DMS53 (cell line): Measurements from ENCODE around the gene MSANTD2.

Source experiments
- DNase-seq: peaks from one replicate; lab custom pipeline; 2025; lab: John Stamatoyannopoulos, UW

MSANTD2 gene

DNA sequence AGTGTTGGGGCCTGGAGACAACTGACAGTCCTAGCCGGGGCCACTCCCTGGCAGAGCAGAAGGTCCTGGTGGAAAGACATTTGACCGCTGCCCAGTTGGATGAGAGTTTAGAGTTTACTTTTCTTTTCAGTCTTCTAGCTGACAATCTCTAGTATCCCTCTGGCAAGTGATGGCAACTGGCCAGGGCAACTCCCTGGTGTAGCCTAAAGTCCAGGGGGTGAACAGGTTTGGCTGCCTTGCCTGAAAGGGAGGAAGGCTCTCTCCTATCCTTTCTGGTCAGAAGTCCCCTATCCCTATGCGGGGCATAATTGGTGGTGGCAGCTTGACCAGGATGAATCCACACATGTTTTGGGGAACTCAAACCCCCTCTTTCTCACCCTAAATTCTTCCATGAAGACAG lies 16.8 kb upstream of the MSANTD2 start:
- DNase-seq, result no peak

DNA sequence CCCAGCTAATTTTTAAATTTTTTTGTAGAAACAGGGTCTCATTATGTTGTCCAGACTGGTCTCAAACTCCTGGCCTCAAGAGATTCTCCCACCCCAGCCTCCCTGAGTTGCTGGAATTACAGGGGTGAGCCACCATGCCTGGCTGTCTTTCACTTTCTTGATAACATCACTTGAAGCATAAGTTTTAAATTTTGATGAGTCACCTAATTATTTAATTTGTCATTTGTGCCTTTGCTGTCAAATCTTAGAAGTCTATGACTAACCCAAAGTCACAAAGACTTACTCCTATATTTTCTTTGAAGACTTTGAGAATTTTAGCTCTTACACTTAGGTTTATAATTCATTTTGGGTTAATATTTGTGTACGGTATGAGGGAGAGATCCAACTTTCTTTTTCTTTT lies 14.5 kb upstream of the MSANTD2 start:
- DNase-seq, result no peak

DNA sequence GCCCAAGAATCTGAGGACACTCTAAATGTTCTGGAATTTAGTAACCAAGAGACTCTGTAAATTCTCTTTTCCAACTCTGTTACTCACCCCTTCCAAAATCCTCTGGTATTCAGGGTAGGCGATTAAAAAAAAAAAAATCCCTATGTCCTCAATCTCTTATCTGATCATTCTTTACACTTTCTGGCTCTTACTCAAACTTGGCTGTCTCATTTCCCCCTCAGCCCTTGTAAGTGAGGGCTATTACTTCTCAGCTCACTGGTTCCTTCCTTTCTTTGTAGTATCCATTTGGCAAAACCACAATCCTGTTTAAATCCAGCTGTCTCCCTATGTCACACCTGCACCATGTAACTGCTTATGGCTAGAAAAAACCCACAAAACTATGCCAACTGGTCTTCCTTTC lies 12.7 kb upstream of the MSANTD2 start:
- no peak for DNase-seq

DNA sequence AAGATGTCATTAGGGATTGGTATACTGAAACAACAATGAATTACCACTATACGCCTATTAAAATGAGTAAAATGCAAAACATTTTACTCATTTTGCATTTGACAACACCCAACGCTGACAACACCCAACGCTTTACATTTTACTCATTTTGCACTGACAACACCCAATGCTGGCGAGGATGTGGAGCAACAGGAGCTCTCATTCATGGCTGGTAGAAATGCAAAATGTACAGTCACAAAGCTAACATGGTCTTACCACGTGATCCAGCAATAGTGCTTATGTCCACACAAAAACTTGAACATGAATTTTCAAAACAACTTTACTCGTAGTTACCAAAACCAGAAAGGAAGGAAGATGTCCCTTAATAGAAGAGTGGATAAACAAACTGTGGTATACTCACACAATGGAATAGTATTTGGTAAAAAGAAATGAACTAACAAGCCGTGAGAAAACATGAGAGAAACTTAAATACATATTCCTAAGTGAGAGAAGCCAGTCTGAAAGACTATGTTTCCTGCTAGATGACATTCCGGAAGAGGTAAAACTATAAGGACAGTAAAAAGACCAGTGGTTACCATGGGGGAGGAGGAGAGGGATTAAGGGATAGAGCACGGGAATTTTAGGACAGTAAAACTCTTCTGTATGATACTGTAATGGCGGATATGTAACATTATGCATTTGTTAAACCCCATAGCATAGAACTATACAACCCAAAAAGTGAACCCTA lies 11.4 kb upstream of the MSANTD2 start:
- DNase-seq, result no peak

DNA sequence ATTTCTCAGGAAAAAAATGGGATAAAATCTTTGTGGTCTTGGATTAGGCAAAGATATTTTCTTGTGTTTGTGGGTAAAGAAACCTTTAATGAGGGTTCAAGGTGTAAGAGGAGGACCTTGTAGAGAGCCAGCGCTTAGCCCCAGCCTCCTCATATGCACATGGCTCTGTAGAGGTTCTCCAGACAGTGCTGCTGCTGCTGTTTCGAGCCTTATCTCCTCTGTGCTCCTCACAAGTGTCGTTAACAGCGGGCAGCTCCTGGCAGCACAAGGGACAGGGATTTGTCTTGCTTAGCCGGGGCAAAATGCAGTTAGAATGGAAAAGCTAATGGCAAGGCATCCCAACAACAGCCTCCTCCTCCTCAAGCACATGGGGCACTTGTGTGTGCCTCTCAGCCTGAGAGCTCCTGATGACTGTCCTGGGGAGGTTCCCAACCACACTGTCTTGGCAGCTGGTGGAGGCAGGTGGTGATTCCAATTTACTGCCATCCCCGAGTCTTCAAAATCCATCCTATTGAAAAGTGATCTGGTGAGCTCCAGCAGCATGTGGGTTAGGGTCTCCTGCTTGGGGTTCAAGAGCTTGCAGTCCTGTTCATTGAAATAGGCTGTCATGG lies 7.6 kb upstream of the MSANTD2 start:
- DNase-seq, result no peak

DNA sequence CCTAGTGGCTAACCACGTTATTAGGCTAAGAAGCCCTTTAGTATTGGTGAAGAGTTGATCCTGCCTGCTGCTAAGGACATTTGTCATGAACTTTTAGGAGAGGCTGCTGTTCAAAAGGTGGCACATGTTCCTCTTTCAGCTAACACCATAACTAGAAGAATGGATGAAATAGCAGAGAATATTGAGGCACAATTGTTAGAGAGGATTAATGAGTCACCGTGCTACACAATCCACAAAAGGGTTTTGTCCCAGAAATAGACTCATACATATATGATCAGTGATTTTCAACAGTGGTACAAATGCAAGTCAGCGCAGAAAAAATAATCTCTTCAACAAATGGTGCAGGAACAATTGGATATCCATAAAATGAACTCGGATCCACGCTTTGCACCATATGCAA lies 7.0 kb upstream of the MSANTD2 start:
- DNase-seq, result no peak

DNA sequence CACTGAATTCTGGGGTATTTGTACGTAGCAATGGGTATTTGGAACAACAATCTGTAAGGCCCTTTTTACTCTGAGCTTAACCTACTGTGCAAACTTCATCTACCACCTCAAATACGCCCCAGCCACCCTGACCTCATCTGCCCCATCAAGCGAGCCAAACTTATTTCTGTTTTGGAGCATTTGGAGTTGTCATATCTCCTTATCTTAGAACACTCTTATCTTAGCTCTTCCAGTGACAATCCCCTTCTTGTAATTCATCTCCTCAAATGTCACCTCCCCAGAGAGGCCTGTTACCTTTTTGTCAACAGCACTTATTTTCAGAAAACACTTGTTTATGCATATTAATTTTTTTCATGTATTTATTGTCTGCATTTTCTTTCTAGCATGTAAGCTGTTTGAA lies 4.7 kb upstream of the MSANTD2 start:
- no peak for DNase-seq

DNA sequence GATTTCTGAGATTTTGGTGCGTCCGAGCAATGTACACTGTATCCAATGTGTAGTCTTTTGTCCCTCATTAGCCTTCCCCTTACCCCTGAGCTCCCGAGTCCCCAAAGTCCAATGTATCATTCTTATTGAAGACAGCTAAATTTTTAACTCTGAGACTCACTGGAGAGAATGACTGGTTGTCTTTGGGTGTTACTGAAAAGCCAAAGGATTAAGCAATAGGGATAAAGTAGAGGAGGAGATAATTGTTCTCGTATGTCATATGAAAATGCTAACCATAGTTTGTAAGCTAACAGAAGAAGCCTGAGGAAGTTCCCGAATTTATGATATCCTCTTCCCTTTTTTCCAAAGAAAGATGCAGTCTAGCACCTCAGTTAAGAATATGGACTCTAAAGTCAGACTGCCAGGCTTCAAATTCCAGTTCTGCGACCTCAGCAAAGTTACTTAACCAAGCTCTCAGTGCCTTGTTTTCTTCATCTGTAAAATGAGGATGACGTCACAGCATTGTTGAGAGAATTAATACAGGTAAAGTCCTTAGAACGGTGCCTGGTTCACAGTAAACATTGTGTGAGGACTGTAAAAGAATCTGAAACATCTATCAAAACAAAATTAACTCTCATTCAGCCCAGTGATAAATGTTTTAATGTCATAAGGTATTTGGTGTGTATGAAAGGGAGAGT lies 1.6 kb upstream of the MSANTD2 start:
- DNase-seq, result no peak

DNA sequence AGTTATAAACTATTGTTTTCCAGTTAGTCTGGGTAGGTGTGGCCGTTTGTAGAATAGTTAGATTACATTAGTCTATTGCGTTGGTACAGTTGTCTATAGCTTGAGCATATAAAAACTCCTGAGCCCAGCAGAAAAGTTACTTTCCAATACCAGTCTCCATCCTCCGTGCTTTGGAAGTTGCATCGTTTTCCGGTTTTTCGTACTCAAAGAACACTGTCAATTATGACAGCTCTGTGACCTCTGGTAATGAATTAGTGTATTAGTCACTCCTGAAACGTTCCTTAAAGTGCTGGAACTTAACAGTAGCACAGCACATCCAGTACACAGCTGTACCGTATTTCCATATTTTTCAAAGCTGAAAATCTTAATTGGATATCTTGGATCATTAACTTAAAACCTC lies 808 bp upstream of the MSANTD2 start:
- peak; percentile 34 for DNase-seq

DNA sequence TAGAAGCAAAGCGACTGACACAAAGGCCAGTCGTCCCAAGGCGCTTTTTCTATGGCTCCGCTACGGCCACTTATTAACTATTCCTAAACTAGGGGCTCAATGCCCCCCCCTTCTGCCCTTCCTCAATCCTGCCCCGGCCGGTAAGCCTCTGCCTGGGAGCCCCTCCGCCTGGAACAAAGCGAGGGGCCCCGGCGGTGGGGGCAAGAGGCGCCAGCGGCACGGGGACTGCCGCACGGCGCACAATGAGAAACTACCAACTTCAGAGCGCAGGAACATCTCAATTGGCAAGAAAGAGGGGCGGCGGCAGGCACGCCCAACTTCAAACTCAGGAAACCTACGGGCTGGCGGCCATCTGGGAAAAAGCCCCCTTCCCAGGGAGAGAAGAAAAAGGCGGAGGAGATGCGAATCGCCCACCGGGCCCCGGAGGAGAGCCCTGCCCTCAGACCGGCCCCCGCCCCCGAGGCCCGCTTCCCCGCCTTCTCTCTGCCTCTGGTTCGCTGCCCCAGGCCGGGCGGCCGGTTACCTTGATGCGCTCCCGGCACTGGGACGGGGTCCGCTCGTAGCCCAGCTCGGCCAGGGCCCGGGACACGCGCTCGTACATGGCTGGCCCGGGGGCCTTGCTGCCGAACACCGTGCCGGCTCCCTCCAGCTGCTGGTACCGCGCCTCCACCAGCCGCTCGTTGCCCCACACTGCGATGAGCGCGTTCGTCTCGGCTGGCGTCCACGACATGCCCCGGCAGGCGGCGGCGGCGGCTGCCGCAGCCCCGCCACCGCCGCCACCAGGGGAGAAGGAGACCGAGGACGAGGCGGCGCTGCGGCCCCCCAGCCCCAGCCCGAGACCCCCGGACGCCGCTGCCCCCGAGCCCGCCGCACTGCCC lies 619 bp downstream of the MSANTD2 start:
- DNase-seq, result peak; percentile 61

DNA sequence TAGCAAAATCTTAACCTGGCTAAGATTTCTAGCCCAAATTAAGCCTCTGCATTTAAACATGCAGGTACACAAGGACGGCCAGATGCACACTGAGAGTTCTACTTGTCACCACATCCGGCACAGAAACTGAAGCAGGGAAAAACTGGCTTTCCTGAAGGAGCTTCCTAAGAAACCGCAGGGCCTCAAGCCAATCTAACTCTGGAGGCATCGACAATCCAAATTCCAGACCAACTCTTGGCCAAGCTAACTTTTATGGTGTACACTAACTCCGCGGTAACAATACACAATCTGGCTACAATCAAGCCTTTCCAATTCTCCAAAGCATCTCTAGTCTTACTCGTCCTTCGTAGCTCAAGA lies 1.2 kb downstream of the MSANTD2 start:
- peak; percentile 30 for DNase-seq

DNA sequence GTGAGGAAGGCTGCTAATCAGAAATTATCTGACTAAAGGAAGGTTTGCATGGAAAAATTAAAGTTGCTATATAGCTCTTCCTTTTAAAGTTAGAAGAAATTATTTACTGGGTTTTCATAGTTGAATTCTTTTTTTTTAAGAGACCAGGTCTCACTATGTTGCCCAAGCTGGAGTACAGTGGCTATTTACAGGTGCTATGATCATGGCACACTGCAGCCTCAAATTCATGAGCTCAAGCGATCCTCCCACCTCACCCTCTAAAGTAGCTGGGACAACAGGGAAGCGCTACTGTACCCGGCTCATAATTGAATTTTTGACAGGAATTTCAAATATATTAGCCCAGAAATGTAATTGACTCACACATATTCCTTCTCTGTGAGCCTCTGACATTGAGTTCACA lies 3.9 kb downstream of the MSANTD2 start:
- DNase-seq, result no peak

DNA sequence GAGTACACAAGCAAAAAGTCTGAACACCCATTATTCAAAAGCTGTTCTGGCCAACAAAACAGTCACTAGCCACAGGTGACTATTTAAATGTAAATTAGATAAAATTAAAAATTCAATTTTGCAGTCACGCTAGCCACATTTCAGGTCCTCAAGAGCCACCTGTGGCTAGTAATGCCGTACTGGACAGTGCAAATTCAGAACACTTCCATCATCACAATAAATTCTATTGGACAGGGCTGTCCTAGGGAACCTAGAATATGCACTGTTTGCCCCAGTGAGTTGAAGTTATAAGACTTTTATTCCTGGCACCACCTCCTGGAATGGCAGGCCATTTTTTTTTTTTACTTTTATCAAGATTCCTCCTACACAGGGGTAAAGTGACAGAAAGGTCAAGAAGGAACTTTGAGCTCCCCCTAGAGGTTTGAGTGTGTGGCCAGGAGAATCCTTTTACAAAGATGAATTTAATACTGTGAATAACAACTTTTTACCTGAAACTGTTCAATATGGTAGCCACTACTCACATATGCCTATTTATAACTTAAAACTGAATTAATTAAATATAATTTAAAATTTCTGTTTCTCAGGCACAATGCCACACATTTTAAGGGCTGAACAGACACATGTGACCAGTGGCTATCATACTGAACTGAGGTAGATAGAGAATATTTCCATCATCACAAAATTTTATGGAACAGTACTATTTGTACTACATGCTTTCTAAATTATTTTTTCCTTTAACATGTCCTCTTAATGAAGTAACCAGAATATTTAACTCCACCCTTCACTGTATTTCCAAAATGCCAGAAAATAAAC lies 6.5 kb downstream of the MSANTD2 start:
- peak; percentile 79 for DNase-seq

DNA sequence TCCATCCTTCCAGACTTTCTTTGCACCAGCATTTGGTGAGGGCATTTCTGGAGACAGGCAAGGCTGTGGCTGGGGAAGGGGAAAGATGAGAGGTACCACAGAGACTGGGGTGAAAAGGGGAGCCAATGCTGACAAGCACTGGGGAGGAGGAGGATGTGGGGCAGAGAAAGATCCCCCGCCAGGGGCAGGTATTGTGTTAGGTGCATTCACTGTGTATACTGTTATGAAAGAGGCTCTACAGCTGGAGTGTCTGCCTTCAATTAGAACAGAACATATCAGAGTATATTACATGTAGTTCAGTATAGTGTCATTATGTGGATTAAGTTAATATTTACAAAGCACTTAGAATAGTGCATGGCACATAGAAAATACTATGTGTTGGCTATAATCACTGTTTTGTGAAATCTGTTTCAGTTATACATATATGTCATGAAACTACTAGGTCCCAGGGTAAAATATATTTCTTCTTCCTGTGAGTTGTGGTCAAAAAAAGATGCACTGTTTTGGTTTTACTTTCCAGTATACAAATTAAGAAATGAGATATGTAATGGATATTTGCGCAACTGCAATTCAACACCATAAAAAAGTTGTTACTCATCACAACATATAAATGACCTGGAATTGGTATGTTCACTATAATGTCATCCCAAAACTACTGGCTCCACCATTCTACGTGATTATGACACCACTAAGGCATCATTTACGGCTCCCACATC lies 8.4 kb downstream of the MSANTD2 start:
- DNase-seq, result peak; percentile 23

DNA sequence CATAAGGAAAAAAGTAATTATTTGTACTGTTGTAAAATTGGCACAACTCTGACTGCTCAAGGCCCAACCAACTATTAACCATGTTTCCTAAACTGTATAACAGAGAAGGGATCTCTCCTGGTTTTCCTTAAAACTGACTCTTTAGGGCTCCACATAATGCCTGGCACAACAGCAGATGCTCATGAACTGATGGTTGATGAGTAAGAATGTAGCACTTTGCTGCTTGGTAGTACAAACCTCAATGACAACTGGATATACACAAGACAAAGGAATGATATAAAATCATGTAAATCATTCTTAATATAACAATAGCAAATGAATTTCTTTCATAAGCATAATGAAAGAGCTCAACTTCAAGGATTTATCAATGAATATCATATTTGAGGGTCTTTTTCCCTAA lies 11.7 kb downstream of the MSANTD2 start:
- no peak for DNase-seq

DNA sequence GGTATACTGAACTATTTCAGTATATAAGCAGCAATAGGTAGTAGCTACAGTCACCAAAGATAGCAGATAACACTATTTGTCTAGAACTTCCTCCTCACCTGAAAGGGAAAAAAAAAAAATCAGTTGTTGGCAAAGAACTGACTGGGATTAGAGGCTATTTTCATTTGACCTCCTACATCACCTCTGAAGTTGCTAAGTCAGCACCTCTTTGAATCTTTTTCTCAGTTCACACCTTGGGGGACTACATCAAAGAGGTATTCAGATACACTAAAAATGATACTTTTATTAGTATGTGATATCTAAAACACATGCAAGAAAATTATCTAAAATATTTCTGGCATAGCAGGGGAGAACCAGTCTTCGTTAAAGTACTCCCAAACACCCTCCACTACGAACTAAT lies 16.2 kb downstream of the MSANTD2 start:
- DNase-seq, result no peak

DNA sequence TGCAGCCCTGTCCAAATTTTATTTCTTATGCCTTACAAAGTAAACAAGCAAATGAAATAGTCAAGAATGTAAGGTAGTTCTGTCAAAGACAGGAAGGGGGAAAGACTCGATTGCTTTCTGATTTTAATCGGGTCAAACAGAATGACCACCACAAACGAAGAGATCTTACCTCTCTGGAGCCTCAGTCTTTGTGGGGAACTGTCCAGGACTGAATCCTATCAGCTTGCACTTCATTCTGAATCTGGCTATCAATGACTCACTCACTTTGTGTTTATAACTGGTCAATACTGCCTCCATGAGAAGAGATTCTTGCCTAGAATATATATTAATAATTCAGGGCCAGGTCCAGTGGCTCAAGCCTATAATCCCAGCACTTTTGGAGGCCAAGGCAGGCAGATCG lies 17.2 kb downstream of the MSANTD2 start:
- DNase-seq, result no peak

DNA sequence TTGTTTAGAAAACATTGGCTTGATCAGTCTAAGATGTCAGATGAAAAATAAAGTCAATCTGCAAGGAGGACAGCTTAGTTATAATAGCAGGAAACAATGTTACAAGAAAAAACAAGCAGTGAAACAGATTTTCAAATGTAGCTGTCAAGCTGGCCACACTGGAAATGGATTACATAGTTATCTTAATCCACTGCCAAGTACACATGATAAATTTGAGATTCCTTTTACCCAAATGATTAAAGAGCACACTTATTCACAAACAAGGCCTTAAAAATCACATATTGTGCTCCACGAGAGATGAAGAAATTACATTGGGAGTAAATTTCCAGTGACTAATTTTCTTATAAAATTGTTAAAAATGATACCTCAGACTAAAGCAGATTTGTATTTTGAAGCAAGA lies 20.6 kb downstream of the MSANTD2 start:
- no peak for DNase-seq

DNA sequence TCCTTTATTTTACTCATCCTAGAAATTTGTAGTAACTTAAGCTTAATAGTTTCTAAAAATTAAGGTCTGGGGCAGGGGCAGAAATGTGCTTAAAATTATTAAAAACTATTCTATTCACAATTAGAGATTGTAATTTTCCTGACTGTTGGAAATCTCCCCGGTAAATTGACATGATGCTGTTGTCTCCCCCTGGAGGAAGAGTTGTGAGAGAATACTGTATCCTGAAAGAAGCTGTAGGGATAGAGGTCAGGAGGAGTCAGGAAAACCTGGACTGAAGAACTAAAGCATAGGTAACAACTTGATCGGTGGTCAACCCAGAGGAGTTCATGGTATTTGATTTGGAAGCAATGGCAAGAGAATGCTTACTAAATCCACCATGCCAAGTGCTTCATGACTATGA lies 21.9 kb downstream of the MSANTD2 start:
- peak; percentile 37 for DNase-seq

DNA sequence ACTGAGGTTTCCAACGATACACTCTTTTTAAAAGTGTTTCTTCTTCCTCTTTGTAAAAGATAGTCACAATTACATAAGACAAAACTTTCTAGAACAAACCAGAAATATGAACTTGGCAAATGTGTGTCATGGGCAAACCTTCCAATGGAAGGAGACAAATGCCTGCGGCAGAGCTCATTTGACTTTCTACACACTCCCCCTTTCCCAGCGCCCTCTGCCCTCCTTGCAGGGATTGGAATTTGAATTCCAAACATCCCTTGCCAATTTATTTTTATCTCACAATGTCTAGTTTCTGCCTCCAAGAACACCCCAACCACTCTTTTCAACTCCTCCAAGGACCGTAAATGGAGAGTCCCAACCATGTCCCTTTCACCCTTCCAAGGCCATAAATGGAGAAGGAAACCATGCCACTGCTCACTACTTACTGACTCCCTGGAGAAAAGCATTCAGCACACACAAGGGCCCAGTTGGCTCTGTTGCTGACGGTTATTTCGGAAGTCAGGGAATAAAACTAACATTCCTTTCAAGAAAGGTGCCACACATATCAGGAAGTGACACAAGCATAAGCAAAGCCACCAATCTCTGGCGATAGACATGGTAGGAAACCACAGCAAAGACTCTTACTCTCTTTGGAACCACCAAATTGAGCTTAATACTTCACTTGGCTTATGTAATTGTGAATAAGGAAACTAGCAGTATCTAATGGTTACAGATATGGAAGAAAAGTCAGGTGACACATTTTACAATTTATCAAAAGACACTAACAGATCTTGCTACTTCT lies 23.2 kb downstream of the MSANTD2 start:
- DNase-seq, result no peak
